H1 (cell line): ENCODE data around the gene LEMD2. TPM values are rescaled to one million over a fixed set of nuclear protein-coding genes. Genes with fewer than 3 reads are reported as not detected.

Experiments
- CTCF ChIA-PET: fragments of 300-600 bp; sonication (Branson Sonifier 250); formaldehyde crosslinking; loops from one replicate; lab custom pipeline; 2021; ENCODE audit not compliant: partially characterized antibody; lab: Charles Lee
- POLR2A ChIA-PET: fragments of 300-600 bp; sonication (Branson Sonifier 250); formaldehyde crosslinking; loops from one replicate; lab custom pipeline; 2021; ENCODE audit warnings: inconsistent platforms; ENCODE audit not compliant: partially characterized antibody; lab: Charles Lee
- DNase-seq, 2 experiments: peaks; one replicate each; pipeline versions ENCODE4 v3.0.0 to v3.0.0-alpha.2; 2010 to 2022; ENCODE audit warnings: low spot score in 2 of 2, low read depth in 1 of 2, mixed read lengths in 1 of 2
- FAIRE-seq: peaks from 2 replicates; lab custom pipeline; 2011; peaks lifted over from hg19 to GRCh38; lab: Jason Lieb, UNC
- H2AFZ ChIP-seq: 2 replicates; pipeline ENCODE4 v1.8.1; 2012; ENCODE audit warnings: low read length, inconsistent platforms
- H2AK5ac ChIP-seq: 2 replicates; pipeline ENCODE4 v1.6.1; 2013; ENCODE audit warnings: low read depth, low read length
- H2BK120ac ChIP-seq: replicated peaks from 2 replicates; pipeline ENCODE3; 2013; ENCODE audit warnings: low read depth, low read length, inconsistent platforms
- H2BK12ac ChIP-seq: 2 replicates; pipeline ENCODE4 v1.6.1; 2013; ENCODE audit warnings: low read depth, low read length
- H2BK15ac ChIP-seq: 2 replicates; pipeline ENCODE4 v1.6.1; 2013; ENCODE audit warnings: low read length
- H2BK20ac ChIP-seq: 2 replicates; pipeline ENCODE4 v1.6.1; 2013; ENCODE audit warnings: low read length
- H2BK5ac ChIP-seq: 2 replicates; pipeline ENCODE4 v1.6.1; 2013; ENCODE audit warnings: low read depth, low read length
- H3K14ac ChIP-seq: 2 replicates; pipeline ENCODE4 v1.6.1; 2013; ENCODE audit warnings: inconsistent platforms; ENCODE audit not compliant: insufficient read length
- H3K18ac ChIP-seq: 2 replicates; pipeline ENCODE4 v1.6.1; 2013; ENCODE audit warnings: low read length; ENCODE audit errors: extremely low read depth
- H3K23ac ChIP-seq: 2 replicates; pipeline ENCODE4 v1.6.1; 2013; ENCODE audit warnings: inconsistent platforms; ENCODE audit not compliant: insufficient read length
- H3K23me2 ChIP-seq: 2 replicates; pipeline ENCODE4 v1.6.1; 2013; ENCODE audit warnings: low read depth, low read length
- H3K27ac ChIP-seq: 2 replicates; pipeline ENCODE4 v1.6.1; 2011; ENCODE audit warnings: low read depth, low read length, inconsistent platforms
- H3K27me3 ChIP-seq, 4 experiments: replicated peaks in 1 of 4; 1 replicate in 1 of 4; 2 replicates in 3 of 4; pipeline versions ENCODE4 v1.6.1 to v1.8.1; 2011 to 2013; ENCODE audit warnings: low read length in 3 of 4, mild to moderate bottlenecking in 3 of 4, inconsistent platforms in 2 of 4, mixed read lengths in 2 of 4, moderate library complexity in 1 of 4; ENCODE audit not compliant: control insufficient read depth in 3 of 4, insufficient read depth in 3 of 4; ENCODE audit errors: extremely low read depth in 1 of 4
- H3K36me3 ChIP-seq, 4 experiments: 2 replicates each; pipeline versions ENCODE4 v1.6.1 to v1.8.1; 2011 to 2013; ENCODE audit warnings: mild to moderate bottlenecking in 4 of 4, low read length in 3 of 4, moderate library complexity in 2 of 4, control low read depth in 1 of 4, inconsistent platforms in 1 of 4; ENCODE audit not compliant: insufficient read depth in 4 of 4, control insufficient read depth in 2 of 4
- H3K4ac ChIP-seq: replicated peaks from 2 replicates; pipeline ENCODE3; 2013; ENCODE audit warnings: low read length, low read depth, mixed read lengths, inconsistent platforms; ENCODE audit not compliant: insufficient read length
- H3K4me1 ChIP-seq, 4 experiments: replicated peaks in 1 of 4; 1 replicate in 1 of 4; 2 replicates in 3 of 4; pipeline versions ENCODE4 v1.6.1 to v1.8.1; 2011 to 2013; ENCODE audit warnings: low read length in 3 of 4, inconsistent platforms in 2 of 4, mixed read lengths in 1 of 4; ENCODE audit not compliant: insufficient read depth in 4 of 4, control insufficient read depth in 3 of 4
- H3K4me2 ChIP-seq, 2 experiments: 2 replicates each; pipeline versions ENCODE4 v1.6.1 to v1.8.1; 2011 to 2013; ENCODE audit warnings: low read depth in 2 of 2, low read length in 2 of 2, control low read depth in 1 of 2, inconsistent platforms in 1 of 2, mild to moderate bottlenecking in 1 of 2; ENCODE audit not compliant: insufficient read depth in 1 of 2
- H3K4me3 ChIP-seq, 4 experiments: fragments of 200-600, 300-600 bp in 1 of 4; sonication (generic), shearing (Covaris generic), sonication (Bioruptor Twin) in 1 of 4; 2 replicates each; pipeline versions ENCODE4 v1.5.1 to v1.8.1; 2011 to 2016; ENCODE audit warnings: low read length in 4 of 4, low read depth in 3 of 4, control low read depth in 2 of 4, inconsistent platforms in 2 of 4, mild to moderate bottlenecking in 2 of 4, mixed read lengths in 1 of 4, moderate library complexity in 1 of 4; ENCODE audit not compliant: insufficient read depth in 2 of 4; ENCODE audit errors: extremely low read depth in 1 of 4
- H3K56ac ChIP-seq: replicated peaks from 2 replicates; pipeline ENCODE3; 2013; ENCODE audit warnings: low read depth, mild to moderate bottlenecking, mixed read lengths, low read length, inconsistent platforms; ENCODE audit not compliant: insufficient read length
- H3K79me1 ChIP-seq: 2 replicates; pipeline ENCODE4 v1.6.1; 2013; ENCODE audit warnings: low read depth, low read length, control low read depth
- H3K79me2 ChIP-seq, 2 experiments: 2 replicates each; pipeline versions ENCODE4 v1.6.1 to v1.8.1; 2012 to 2013; ENCODE audit warnings: low read length in 2 of 2, mild to moderate bottlenecking in 2 of 2, inconsistent platforms in 1 of 2; ENCODE audit not compliant: insufficient read depth in 2 of 2, control insufficient read depth in 1 of 2
- H3K9ac ChIP-seq, 4 experiments: replicated peaks in 1 of 4; 1 replicate in 1 of 4; 2 replicates in 3 of 4; pipeline versions ENCODE4 v1.6.1 to v1.8.1; 2011 to 2013; ENCODE audit warnings: low read depth in 3 of 4, low read length in 3 of 4, control low read depth in 2 of 4, mild to moderate bottlenecking in 2 of 4, moderate library complexity in 2 of 4, inconsistent platforms in 1 of 4; ENCODE audit errors: extremely low read depth in 1 of 4
- H3K9me3 ChIP-seq, 2 experiments: 2 replicates each; pipeline versions ENCODE4 v1.6.1 to v1.8.1; 2012 to 2013; ENCODE audit warnings: mild to moderate bottlenecking in 2 of 2, moderate library complexity in 2 of 2, control low read depth in 1 of 2, inconsistent platforms in 1 of 2, low read depth in 1 of 2, low read length in 1 of 2, mixed read lengths in 1 of 2; ENCODE audit not compliant: insufficient read depth in 2 of 2
- H4K20me1 ChIP-seq, 2 experiments: replicated peaks in 1 of 2; 2 replicates each; pipeline versions ENCODE3 to v1.8.1; 2011 to 2013; ENCODE audit warnings: inconsistent platforms in 2 of 2, low read length in 2 of 2, mild to moderate bottlenecking in 1 of 2; ENCODE audit not compliant: insufficient read depth in 2 of 2, control insufficient read depth in 1 of 2
- H4K5ac ChIP-seq: 2 replicates; pipeline ENCODE4 v1.6.1; 2013; ENCODE audit warnings: low read length, low read depth, mixed read lengths, inconsistent platforms; ENCODE audit not compliant: insufficient read length
- H4K8ac ChIP-seq: 2 replicates; pipeline ENCODE4 v1.8.0; 2013; ENCODE audit warnings: mild to moderate bottlenecking, moderate library complexity, low read length, inconsistent platforms; ENCODE audit not compliant: insufficient read depth; ENCODE audit errors: extremely low read depth
- H4K91ac ChIP-seq: replicated peaks from 2 replicates; pipeline ENCODE3; 2013; ENCODE audit warnings: low read length, mixed read lengths, inconsistent platforms; ENCODE audit not compliant: insufficient read length
- CTBP2 ChIP-seq: IDR thresholded peaks from 2 replicates; pipeline ENCODE4 v1.7.0; 2011; ENCODE audit warnings: borderline replicate concordance, mild to moderate bottlenecking, moderate library complexity, mixed read lengths, low read length; ENCODE audit not compliant: insufficient read depth, insufficient read length
- CTCF ChIP-seq, 3 experiments: IDR thresholded peaks; 1 replicate in 2 of 3; 2 replicates in 1 of 3; pipeline versions ENCODE4 v1.5.1 to v1.6.1; 2011; ENCODE audit warnings: low read length in 3 of 3, mild to moderate bottlenecking in 3 of 3, inconsistent platforms in 2 of 3, low read depth in 1 of 3, moderate library complexity in 1 of 3; ENCODE audit not compliant: insufficient read depth in 1 of 3; ENCODE audit errors: control extremely low read depth in 1 of 3
- E2F6 ChIP-seq: IDR thresholded peaks from 2 replicates; pipeline ENCODE4 v1.6.1; 2012; ENCODE audit warnings: inconsistent platforms
- EP300 ChIP-seq, 2 experiments: IDR thresholded peaks; 1 replicate in 1 of 2; 2 replicates in 1 of 2; pipeline ENCODE4 v1.6.1; 2011 to 2012; ENCODE audit warnings: low read depth in 2 of 2, low read length in 2 of 2, mild to moderate bottlenecking in 2 of 2, borderline replicate concordance in 1 of 2, inconsistent platforms in 1 of 2, moderate library complexity in 1 of 2
- FOSL1 ChIP-seq: IDR thresholded peaks from 2 replicates; pipeline ENCODE4 v1.6.1; 2011; ENCODE audit warnings: mild to moderate bottlenecking, low read depth, low read length, moderate library complexity; ENCODE audit not compliant: insufficient read depth
- JUN ChIP-seq: IDR thresholded peaks from 2 replicates; pipeline ENCODE4 v1.6.1; 2011; ENCODE audit warnings: low read depth, mild to moderate bottlenecking, improper control_type of control experiment, low read length
- KDM1A ChIP-seq: fragments of 200-600, 300-600 bp; sonication (generic); IDR thresholded peaks from 2 replicates; pipeline ENCODE4 v1.7.1; 2016; ENCODE audit warnings: mild to moderate bottlenecking, low read length, borderline replicate concordance
- RBBP5 ChIP-seq: IDR thresholded peaks from 2 replicates; pipeline ENCODE4 v1.7.1; 2012; ENCODE audit warnings: low read depth, mild to moderate bottlenecking, inconsistent platforms, low read length, moderate library complexity, borderline replicate concordance
- SP2 ChIP-seq: IDR thresholded peaks from 2 replicates; pipeline ENCODE4 v1.6.1; 2012; ENCODE audit warnings: mild to moderate bottlenecking, low read length, inconsistent platforms
- WGBS, 2 experiments: shearing (Covaris generic) in 1 of 2; methylation state at CpG; one replicate each; pipeline versions ENCODE4 v1.1.6 to v1.1.7; 2013 to 2015; ENCODE audit warnings: low lambda C conversion rate in 2 of 2, mixed read lengths in 2 of 2, inconsistent platforms in 1 of 2, low coverage in 1 of 2, missing lambda C conversion rate in 1 of 2; ENCODE audit not compliant: insufficient replicate concordance in 2 of 2, insufficient coverage in 1 of 2, insufficient read length in 1 of 2; ENCODE audit errors: extremely low coverage in 1 of 2, missing lambda C conversion rate in 1 of 2; 5-methylcytosine and 5-hydroxymethylcytosine counted together
- polyA plus RNA-seq, 7 experiments: library from polyadenylated mRNA; depleted of rRNA in 3 of 7; stranded (reverse) in 5 of 7; unstranded in 2 of 7; fragments of >200 nt in 5 of 7; fragments of 200-250 nt in 2 of 7; gene quantifications; 1 replicate in 5 of 7; 2 replicates in 1 of 7; 4 replicates in 1 of 7; pipeline versions ENCODE4 v1.2.1 to v1.2.3, GENCODE V29; 2011 to 2013; ENCODE audit warnings: missing spikeins in 2 of 7, mixed read lengths in 2 of 7
- total RNA-seq: library from RNA; stranded (reverse); fragmentation: NEBNext Ultra II Directional; extraction: Animal tissue kit (Norgen Biotek cat#: 25700); gene quantifications from 2 replicates; pipeline ENCODE4 v1.2.1, GENCODE V29; 2021

LEMD2 gene
- total and polyA plus RNA-seq, 2 of the 8 experiments (the other 6 are each of a cell fraction or from before 2014, with no cell fraction given) = 32.7 to 57.3 TPM

GRCh38 chr6:33826537-33826936, 37.6 kb upstream of the LEMD2 start:
- H2AK5ac ChIP-seq = no peak overlapping the region
- H4K8ac ChIP-seq = no peak overlapping the region
- H4K20me1 ChIP-seq = no peaks in the 10 kb centered on the region
- H2BK20ac ChIP-seq = no peak overlapping the region
- DNase-seq (no peak), FAIRE-seq (no peak)
- peak overlapping the region; percentile 27 for H4K91ac ChIP-seq
- 56% methylated on average over 2 of the region's 2 CpGs; no CpG with 5 or more reads in 1 of the 2 experiments for WGBS, 2 experiments
- no peaks in the 10 kb centered on the region for H3K79me2 ChIP-seq
- peak overlapping the region; percentile 85; the same call in 1 of the 2 replicates for H2BK12ac ChIP-seq
- peaks cover 0 to 25% (median 13%) of the 10 kb centered on the region in 4 experiments; a peak in 6 of 7 replicates for H3K4me1 ChIP-seq
- H3K18ac ChIP-seq = no peak overlapping the region; the same call in 1 of the 2 replicates
- H2BK120ac ChIP-seq = no peak overlapping the region
- H3K27ac ChIP-seq = no peak overlapping the region
- no peak overlapping the region for H3K4me3 ChIP-seq
- no peak overlapping the region for H2AFZ ChIP-seq
- no peak overlapping the region for H4K5ac ChIP-seq
- CTCF ChIA-PET = interaction anchor here (0.6 to 7.4 kb wide), 13 partner anchors 8 to 248 kb away, joined by 3 to 97 read pairs (median 3); no protein-coding TSS in a partner anchor
- no peaks in the 10 kb centered on the region for H3K36me3 ChIP-seq
- no peak overlapping the region for H3K9ac ChIP-seq
- H3K56ac ChIP-seq = no peak overlapping the region
- no peaks in the 10 kb centered on the region for H3K23me2 ChIP-seq
- H3K23ac ChIP-seq = no peak overlapping the region
- H3K4me2 ChIP-seq = no peak overlapping the region
- H3K14ac ChIP-seq = no peak overlapping the region
- peak overlapping the region; percentile 57 for H3K4ac ChIP-seq
- no peaks in the 10 kb centered on the region for H3K79me1 ChIP-seq
- H2BK15ac ChIP-seq = 0 out of 2 replicates have a peak overlapping the region, but pooled peaks have one; percentile 81
- H3K9me3 ChIP-seq = no peaks in the 10 kb centered on the region
- H3K27me3 ChIP-seq = no peaks in the 10 kb centered on the region; a peak in 2 of 7 replicates
- peak overlapping the region; percentile 26; the same call in 1 of the 2 replicates for H2BK5ac ChIP-seq
- POLR2A ChIA-PET = no interaction called here
- TF ChIP-seq RBBP5 (no peak), E2F6 (no peak), JUN (no peak), FOSL1 (no peak), CTCF (IDR thresholded peaks at IDR 0.05; ENCODE audit: control extremely low read depth in 1 of 3, insufficient read depth in 1 of 3, low read depth in 1 of 3, low read length in 3 of 3) (peak in 2 of 3 experiments; percentile 37; a peak in 3 of 4 replicates), SP2 (no peak), EP300 (IDR thresholded peaks at IDR 0.05; ENCODE audit: borderline replicate concordance in 1 of 2, low read depth in 2 of 2, low read length in 2 of 2) (no peak), KDM1A (no peak), CTBP2 (no peak)
